Stimulated activated CD4-positive, alpha-beta T cell treated with anti-CD3 and anti-CD28 coated beads, Interleukin-4, amount 100 ng/mL, for 4 hours (primary cell): ENCODE results near the gene ATOX1.
A peak's percentile ranks its signal among the peaks of the same experiment; 100 is the strongest.
"Not testable (repeated sequence)": the region's sequence is repeated elsewhere in the genome, so short reads cannot be mapped to it uniquely, and the experiment has no call there.

Experiments
- DNase-seq, 2 experiments: peaks; one replicate each; pipeline ENCODE4 v3.0.0-alpha.2; 2020

The ATOX1 gene

GRCh38 chr5:151758430-151759241, at the start of gene ATOX1:
Gene ATOX1 (minus strand): TSS chr5:151758631. CDS start chr5:151758551, 80 bp downstream.
- peak; percentile 88 for DNase-seq

DNA sequence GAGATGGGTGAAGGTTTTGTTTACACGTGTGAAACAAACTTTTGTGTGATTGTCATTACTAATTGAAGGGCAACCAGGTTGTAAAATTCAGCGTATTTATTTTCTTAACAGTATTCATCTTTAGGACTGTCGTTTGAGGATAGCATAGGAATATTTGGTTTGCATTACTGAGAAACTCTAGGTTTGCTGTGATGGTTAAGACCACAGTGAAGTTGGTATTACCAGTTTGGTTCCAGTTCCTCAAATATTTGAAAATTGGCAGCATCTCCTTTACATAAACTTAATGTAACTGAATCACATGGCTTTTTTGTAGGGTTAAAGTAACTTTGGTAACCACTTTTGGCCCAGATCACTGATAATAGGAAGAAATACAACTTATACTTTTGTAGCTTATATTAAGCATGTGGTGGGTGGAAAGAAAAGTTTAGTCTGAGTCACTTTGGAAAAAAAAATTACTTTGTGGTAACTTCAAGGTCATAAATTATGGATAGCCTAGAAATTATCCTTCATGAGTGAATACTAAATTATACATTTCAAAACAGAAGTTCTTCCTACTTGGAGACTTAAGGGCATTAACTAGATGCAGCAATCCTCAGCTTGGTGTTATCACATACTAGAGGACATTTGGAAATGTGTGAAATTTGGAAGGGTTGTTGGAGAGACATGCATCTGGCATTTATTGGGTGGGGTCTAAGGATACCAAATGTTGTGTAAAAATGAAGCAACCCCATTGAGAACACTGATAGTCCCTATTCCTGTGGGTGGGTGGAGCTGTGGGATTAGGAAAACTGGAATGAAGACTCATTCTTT, 47.2 kb upstream of the ATOX1 start:
- no peak for DNase-seq

DNA sequence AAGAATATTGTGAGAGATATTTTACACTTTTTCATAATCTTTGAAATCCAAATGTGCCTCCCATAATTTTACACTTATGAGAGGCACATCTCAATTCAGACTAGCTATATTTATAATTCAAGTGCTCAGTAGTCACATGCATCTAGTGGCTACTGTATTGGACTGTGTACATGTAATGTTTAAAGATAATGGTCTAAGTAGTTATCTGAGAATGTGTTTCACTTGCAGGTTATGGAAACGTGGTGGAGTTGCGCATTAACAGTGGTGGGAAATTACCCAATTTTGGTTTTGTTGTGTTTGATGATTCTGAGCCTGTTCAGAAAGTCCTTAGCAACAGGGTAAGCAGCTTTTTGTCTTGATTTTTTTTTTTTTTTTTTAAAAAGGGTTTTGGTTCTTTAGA, 42.1 kb upstream of the ATOX1 start:
- no peak for DNase-seq

- peak in 1 of 2 experiments; percentile 32 for DNase-seq
Measured at GRCh38 chr5:151799407-151799806, 41.0 kb upstream of the ATOX1 start.

DNA sequence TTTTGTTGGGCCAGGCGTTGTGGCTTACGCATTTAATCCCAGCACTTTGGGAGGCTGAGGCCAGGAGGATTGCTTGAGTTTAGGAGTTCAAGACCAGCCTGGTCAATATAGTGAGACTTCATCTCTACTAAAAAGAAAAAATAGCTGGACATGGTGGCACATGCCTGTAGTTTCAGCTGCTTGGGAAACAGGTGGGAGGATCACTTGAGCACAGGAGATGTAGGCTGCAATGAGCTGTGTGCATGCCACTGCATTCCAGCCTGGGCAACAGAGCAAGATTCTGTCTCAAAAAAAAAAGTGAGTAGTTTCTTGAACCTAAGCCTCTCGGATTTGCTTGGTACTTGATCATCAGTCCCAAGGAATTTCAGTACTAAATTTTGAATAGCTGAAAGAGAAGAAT, 40.2 kb upstream of the ATOX1 start:
- no peak for DNase-seq

DNA sequence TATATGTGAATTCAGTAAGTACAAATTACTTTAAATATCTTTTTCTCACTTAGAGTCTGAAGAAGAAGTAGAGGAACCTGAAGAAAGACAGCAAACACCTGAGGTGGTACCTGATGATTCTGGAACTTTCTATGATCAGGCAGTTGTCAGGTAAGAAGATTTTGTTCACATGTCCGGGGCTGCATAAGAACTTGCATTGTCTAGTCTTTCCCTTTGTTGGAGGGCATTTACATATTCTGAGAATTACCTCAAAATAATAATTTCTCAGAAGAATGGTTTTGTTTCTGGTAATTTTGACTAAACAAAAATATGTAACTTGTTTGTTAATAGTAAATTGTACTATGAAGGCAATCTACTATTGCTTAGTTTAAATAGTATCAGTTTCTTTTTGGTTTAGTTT, 37.0 kb upstream of the ATOX1 start:
- DNase-seq, result no peak

- DNase-seq, result no peak
Measured at GRCh38 chr5:151793358-151793757, 34.9 kb upstream of the ATOX1 start.

- DNase-seq, result no peak
Measured at GRCh38 chr5:151787817-151788216, 29.4 kb upstream of the ATOX1 start.

- no peak for DNase-seq
Measured at GRCh38 chr5:151786468-151786867, 28.0 kb upstream of the ATOX1 start.

DNA sequence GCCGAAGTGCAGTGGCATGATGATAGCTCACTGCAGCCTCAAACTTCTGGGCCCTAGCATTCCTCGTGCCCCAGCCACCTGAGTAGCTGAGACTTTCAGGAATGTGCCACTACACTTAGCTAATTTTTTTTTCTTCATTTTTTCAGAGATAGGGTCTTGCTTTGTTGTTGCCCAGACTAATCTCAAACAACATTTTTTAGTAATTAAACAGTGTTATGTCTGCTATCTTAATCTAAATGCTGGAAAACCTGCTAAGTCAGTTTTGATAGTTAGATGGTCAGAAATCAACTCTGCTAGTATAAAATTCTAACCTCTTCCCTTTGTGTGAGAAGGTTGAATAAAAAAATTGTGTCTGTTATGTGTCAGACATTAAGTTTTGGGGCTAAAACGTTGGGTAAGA, 25.7 kb upstream of the ATOX1 start:
- DNase-seq, result no peak

- not testable (repeated sequence) for DNase-seq
Measured at GRCh38 chr5:151783664-151784063, 25.2 kb upstream of the ATOX1 start.

GRCh38 chr5:151781201-151781600, 22.8 kb upstream of the ATOX1 start:
- DNase-seq, result no peak

- no peak for DNase-seq
Measured at GRCh38 chr5:151780348-151780747, 21.9 kb upstream of the ATOX1 start.

GRCh38 chr5:151779531-151780125, 21.2 kb upstream of the ATOX1 start:
- DNase-seq, result no peak

DNA sequence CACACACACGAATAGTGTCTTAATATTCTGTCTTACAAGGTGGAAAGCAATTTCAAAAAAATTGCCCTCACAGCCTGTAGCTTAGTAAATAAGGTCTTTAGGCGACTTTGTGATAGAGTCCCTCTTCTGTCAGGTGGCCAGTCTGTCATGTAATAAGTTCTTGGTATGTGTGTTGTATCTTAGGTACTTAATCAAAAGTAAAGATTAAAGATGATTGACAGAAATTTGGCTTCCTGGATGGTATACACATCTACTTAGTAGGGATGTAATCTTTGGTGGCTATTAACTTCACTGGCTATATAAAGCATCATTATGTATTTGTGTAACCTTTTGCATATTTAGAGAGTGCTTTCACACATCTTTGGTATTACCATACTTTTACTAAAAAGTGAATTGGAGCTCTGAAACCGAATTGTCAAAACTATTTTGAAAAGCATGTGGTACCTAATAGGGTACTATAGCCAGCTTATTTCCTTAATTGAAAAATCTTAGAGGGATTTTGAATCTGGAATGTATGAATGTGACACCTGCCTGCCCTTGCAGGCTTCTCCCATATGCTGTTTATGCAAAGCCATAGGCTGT, 16.7 kb upstream of the ATOX1 start:
- DNase-seq, result no peak

DNA sequence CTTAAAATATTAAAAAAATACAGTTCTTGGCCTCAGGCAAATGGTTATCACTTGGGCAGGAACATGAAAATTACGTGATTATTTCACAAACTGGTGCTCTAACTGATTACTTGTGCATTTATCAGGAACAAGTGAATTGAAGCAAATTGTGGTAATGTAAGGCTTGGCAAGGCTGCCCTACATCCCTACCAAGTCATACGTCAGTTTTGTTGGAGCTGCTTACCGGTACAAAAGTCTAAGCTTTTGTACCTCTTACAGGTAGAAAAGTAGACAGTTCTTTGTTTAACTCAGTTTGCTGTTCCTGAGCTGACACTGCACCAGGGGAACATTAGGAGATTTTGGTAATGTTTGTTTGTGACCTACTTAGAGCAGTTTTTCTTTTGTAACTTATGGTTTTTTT, 15.5 kb upstream of the ATOX1 start:
- DNase-seq, result no peak

DNA sequence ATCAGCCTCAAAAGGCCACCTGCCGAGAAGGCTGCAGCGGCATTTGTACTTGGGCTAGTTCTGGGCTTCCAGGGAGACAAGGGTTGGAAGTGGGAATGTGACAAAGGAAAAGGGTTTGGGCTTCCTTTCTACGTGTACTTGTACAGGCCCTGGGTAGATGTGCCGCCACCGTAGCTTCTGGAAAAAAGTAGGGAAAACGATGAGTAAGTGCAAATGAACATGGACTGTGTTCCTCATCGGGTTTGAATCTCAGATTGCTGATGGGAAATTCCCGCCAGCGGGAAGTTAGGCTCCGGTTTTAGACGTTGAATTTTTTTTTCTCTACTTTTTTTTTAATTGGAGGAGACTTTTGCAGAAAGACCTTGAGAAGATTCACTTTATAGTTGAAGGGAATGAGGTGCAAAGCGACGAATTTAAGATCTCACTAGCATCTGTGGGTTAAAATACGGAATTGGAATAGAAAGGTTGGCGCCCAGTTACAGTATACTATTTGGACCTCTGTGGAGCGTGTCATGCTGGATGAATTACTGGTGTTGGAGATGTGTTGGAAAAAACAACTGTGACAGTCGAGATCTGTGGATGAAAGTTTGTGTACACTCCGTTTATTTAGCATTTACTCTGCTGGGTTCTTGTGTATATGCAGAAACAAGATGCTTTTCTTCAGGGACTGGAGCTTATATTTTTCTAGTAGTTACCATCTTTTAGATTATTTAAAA, 14.6 kb upstream of the ATOX1 start:
- no peak for DNase-seq

DNA sequence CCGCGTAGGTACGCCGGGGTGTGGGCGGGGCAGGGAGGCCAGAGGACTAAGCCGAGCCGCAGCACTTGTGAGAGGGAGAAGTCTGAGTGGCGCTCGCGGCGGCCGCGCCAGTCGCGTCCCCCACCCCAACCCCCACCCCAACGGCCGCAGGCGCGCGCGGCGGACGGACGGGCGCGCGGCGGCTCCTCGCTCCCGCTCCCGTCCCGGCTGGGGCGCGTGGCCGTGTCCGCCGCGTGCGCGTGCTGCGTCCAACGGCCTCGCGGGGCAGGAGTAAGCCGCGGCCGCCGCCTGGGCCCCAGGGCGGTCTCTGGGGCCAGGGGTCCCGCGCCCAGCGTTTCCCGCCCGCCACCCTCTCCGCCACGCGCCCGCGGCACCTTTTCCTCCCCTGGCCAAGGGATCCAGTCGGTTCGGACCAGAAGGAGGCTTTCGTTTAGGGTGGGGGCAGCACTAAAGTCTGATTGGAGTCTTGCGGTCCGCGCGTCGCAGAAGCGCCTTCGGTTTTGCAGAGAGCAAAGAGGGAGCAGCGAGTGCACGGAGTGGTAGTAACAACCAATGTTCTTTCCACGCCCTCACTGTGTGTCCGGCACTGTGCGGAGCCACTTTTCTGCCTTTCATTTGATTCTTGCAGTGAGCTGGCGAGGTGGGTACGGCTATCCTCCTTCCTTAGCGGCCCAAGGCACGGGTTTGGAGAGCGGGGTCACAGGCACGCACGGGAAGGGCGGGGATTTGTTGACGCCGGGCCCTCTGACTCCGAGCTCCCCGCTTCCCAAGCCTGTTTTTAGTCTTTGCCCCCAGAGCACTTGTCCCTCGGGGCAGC, 13.8 kb upstream of the ATOX1 start:
- peak; percentile 22 to 28 for DNase-seq

GRCh38 chr5:151771259-151772028, 13.0 kb upstream of the ATOX1 start, which contains the start of gene G3BP1:
Gene G3BP1 (plus strand): TSS chr5:151771954. CDS start chr5:151786621, 14,667 bp downstream.
- peak; percentile 96 to 100 for DNase-seq

DNA sequence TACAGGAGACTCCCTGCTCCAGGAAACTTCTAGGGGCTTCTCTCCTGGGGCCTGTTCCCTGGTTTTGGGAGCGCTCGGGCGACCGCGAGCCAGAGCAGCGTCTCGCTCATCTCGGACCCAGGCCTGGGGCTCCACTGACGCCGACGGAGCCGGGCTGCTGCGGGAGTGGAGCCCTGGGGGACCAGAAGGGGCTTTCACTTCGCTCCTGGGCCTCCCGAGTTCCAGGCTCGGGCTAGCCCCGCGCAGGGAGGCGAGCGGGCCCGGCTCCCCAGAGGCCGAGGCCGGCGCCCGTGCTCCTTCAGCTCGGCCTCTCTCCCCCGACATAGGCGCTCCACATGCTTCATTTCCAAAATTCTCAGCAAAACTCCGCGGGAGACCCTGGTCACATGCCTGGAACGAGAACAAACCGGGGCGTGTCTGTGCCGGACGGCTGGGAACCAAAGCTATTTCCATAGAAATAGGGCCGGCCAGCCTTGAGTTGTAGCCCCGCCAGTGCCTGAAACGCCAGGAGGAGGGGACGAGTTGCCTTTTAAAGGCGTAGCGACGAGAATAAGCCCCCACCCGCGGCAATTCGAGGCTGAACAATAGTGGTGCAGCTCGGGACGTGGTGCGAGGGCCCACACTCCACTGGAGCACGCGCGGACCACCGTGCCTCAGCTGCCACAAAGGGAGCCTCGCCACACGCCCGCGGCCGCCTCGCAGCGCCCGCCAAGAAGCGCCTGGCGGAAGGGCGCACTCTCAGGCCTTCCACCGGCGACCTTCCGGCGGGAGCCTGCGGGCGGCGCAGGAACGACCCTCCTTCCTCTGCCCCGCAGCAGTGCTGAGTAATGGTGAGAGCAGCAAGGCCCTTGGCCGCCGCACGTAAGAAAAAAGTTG, 12.2 kb upstream of the ATOX1 start:
- DNase-seq, result peak in 1 of 2 experiments; percentile 59
